HCT116 (cell line): ENCODE data around the gene PGRMC2.

ENCODE experiments used
- CEBPB ChIP-seq: IDR thresholded peaks from 2 replicates; pipeline ENCODE4 v1.6.1; 2012; ENCODE audit warnings: low read depth
- CTCF ChIP-seq, 3 experiments: fragments of 200-600 bp in 1 of 3; sonication (generic) in 1 of 3; IDR thresholded peaks in 2 of 3; conservative IDR thresholded peaks in 1 of 3; 2 replicates each; pipeline ENCODE4 v1.5.1; 2012 to 2017; ENCODE audit warnings: low read depth in 2 of 3, low read length in 2 of 3, antibody characterized with exemption in 1 of 3, borderline replicate concordance in 1 of 3, control low read depth in 1 of 3, mild to moderate bottlenecking in 1 of 3, mixed read lengths in 1 of 3, mixed run types in 1 of 3, moderate library complexity in 1 of 3; ENCODE audit not compliant: insufficient read depth in 1 of 3
- EGR1 ChIP-seq: IDR thresholded peaks from 2 replicates; pipeline ENCODE4 v1.6.1; 2012; ENCODE audit warnings: low read depth
- EZH2 ChIP-seq: fragments of 200-600 bp; sonication (generic); IDR thresholded peaks from 2 replicates; pipeline ENCODE4 v1.6.1; 2017; ENCODE audit warnings: antibody characterized with exemption, mixed run types
- EZH2phosphoT487 ChIP-seq: fragments of 200-600 bp; IDR thresholded peaks from 2 replicates; pipeline ENCODE4 v1.6.1; 2018; ENCODE audit warnings: antibody characterized with exemption, borderline replicate concordance
- JUND ChIP-seq: IDR thresholded peaks from 2 replicates; pipeline ENCODE4 v1.6.1; 2012
- POLR2A ChIP-seq: IDR thresholded peaks from 2 replicates; pipeline ENCODE4 v1.7.0; 2011; ENCODE audit warnings: borderline replicate concordance; ENCODE audit not compliant: insufficient read depth, insufficient read length; ENCODE audit errors: extremely low read depth
- REST ChIP-seq: IDR thresholded peaks from 2 replicates; pipeline ENCODE4 v1.6.1; 2012; ENCODE audit warnings: low read depth
- SP1 ChIP-seq: IDR thresholded peaks from 2 replicates; pipeline ENCODE4 v1.6.1; 2012; ENCODE audit warnings: low read depth
- ZBTB33 ChIP-seq: IDR thresholded peaks from 2 replicates; pipeline ENCODE4 v1.6.1; 2011; ENCODE audit warnings: mild to moderate bottlenecking, low read length, moderate library complexity; ENCODE audit not compliant: insufficient replicate concordance; ENCODE audit errors: extremely low read depth

GRCh38 chr4:128283071-128283470, 4.5 kb downstream of the PGRMC2 start:
- no peak for TF ChIP-seq EZH2phosphoT487
- no peak for TF ChIP-seq CTCF (IDR thresholded peaks at IDR 0.05 in 2 of 3, conservative IDR thresholded peaks at IDR 0.05 in 1 of 3; ENCODE audit: borderline replicate concordance in 1 of 3, insufficient read depth in 1 of 3, low read depth in 2 of 3, low read length in 2 of 3)
- TF ChIP-seq ZBTB33: no peak
- TF ChIP-seq POLR2A: no peak
- no peak for TF ChIP-seq CEBPB
- TF ChIP-seq EZH2: no peak
- no peak for TF ChIP-seq JUND
- TF ChIP-seq EGR1: no peak
- no peak for TF ChIP-seq REST
- TF ChIP-seq SP1: no peak
